DMS53 treated with DMSO at 0.1 percent for 48 hours (cell line): ENCODE data around the gene PHETA2.
"Not testable (repeated sequence)": the region's sequence is repeated elsewhere in the genome, so short reads cannot be mapped to it uniquely, and the experiment has no call there.

Experiments used
- DNase-seq: peaks from one replicate; lab custom pipeline; 2025; ENCODE audit not compliant: unreplicated experiment; lab: John Stamatoyannopoulos, UW

PHETA2 gene

GRCh38 chr22:42069801-42070516 lies 4.1 kb upstream of the PHETA2 start:
- no peak for DNase-seq

GRCh38 chr22:42070517-42071422 lies 3.3 kb upstream of the PHETA2 start, which contains the start of gene NAGA:
NAGA (minus strand) TSS chr22:42070812; CDS start chr22:42070297, 515 bp downstream.
- peak; percentile 81 for DNase-seq

DNA sequence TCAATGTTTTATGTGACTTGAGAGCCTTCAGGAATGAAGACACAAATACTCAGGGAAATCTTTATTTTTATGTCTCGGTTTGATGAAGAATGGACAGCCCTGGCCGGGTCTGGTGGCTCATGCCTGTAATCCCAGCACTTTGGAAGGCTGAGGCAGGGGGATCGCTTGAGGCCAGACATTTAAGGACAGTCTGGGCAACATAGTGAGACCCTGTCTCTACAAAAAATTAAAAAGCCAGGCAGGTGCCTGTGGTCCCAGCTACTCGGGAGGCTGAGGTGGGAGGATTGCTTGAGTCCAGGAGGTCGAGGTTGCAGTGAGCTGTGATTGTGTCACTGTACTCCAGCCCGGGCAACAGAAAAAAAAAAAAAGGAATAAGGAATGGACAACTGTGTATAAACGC lies 2.5 kb upstream of the PHETA2 start:
- DNase-seq = not testable (repeated sequence)

DNA sequence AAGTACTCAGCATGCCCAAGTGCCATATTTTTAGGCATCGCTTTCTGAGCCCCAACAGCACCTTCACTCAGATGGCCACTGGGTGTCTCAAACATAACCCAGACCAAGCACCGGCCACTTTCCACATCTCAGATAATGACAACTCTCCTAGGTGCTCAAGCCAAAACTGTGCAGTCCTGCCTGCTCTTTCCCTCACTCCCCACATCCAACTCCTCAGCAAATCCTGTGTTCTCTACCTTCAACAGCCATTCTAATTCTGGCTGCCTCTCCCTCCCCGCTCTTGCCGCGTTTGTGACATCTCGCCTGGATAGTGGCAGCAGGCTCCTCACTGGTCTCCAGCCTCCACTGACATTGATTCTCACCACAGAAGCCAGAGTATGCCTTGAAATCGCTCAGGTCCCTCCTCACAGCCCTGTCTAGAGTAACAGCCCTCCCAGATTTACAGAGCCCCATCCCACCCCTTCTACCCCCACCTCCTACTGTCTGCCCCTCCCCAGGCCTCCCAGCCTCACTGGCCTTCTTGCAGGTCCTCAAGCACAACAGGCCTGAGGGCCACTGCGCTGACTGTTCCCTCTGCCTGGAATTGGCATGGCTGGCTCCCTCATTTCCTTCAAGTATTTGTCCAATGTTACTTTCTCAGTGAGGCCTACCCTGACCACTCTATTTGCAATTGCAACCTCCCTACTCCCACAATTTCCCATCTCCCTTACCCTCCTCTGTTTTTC lies 1.3 kb upstream of the PHETA2 start:
- DNase-seq = no peak

GRCh38 chr22:42073621-42074041 lies 417 bp upstream of the PHETA2 start:
- DNase-seq = no peak

DNA sequence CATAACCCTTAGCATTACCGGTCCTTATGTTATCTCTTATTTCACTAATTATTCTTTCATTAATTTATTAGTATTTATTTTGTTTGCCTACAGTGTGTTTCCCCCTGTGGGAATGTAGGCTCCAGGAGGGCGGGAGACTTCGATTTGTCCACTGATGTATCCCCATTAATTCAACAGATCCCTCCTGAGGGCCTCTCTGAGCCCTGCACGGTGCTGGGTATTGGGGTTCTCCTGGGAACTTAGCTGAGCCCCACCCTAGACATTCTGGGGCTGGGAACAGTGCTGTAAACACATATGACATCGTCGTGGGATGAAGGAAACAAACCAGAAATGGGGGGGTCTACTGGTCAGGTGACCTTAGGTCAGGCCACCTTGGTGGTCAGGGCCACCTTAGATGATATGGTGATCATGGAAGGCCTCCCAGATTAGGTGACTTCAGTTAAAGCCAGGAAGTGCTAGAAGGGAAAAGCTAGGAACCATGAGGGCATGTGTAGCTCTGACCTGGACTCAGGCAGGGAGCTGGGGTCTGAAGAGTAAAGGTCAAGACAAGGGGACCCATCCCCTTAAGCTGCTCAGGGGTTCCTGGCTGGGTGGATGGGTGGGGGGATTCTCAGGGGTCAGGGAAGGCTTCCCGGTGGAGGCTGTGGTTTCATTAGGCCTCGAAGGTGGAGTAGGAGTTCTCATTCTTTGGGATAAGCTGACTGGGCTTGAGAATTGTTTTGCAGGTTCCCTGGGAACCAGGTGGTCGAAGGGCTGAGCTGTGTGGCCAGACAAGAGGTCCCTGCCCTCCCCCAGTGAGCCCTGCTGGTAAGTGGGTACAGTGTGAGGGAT lies 1.0 kb downstream of the PHETA2 start:
- DNase-seq = no peak

DNA sequence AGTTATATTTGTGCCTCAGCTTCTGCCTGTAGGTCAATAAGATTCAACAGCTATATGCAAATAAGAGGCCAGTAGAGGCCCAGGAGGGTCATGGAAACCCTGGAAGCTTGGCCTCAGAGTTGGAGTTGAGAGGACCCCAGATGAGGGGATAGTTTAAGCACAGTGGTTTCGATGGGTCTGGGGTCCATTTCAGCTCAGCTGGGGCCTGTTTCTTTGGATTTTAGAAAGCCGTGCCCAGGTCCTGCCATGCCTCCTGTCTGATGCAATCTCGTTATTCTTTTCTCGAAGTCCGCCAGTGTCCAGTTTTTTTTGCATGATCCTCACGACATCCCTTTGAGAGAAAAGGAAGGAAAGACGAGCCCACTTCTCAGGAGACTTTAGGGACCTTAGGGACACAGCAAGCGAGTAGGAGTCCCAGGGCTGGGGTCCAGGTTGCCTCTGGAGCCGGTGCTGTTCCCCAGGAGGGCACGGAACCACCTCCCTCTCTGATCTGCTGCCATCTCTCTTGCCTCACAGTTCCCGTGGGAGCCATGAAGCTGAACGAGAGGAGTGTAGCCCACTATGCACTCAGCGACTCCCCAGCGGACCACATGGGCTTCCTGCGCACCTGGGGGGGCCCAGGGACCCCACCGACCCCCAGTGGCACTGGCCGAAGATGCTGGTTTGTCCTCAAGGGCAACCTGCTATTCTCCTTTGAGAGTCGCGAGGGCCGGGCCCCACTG lies 2.9 kb downstream of the PHETA2 start:
- no peak for DNase-seq

DNA sequence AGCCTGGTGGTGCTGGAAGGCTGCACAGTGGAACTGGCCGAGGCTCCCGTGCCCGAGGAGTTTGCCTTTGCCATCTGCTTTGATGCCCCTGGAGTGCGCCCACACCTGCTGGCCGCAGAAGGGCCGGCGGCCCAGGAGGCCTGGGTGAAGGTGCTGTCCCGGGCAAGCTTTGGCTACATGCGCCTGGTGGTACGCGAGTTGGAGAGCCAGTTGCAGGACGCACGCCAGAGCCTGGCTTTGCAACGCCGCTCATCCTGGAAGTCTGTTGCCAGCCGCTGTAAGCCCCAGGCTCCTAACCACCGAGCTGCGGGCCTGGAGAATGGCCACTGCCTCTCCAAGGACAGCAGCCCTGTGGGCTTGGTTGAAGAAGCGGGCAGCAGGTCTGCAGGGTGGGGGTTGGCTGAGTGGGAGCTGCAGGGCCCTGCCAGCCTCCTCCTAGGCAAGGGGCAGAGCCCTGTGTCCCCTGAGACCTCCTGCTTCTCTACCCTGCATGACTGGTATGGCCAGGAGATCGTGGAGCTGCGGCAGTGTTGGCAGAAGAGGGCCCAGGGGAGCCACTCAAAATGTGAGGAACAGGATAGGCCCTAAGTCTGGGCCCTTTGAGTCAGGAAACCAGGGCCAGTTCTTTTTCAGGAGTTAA lies 3.6 kb downstream of the PHETA2 start:
- DNase-seq = no peak

DNA sequence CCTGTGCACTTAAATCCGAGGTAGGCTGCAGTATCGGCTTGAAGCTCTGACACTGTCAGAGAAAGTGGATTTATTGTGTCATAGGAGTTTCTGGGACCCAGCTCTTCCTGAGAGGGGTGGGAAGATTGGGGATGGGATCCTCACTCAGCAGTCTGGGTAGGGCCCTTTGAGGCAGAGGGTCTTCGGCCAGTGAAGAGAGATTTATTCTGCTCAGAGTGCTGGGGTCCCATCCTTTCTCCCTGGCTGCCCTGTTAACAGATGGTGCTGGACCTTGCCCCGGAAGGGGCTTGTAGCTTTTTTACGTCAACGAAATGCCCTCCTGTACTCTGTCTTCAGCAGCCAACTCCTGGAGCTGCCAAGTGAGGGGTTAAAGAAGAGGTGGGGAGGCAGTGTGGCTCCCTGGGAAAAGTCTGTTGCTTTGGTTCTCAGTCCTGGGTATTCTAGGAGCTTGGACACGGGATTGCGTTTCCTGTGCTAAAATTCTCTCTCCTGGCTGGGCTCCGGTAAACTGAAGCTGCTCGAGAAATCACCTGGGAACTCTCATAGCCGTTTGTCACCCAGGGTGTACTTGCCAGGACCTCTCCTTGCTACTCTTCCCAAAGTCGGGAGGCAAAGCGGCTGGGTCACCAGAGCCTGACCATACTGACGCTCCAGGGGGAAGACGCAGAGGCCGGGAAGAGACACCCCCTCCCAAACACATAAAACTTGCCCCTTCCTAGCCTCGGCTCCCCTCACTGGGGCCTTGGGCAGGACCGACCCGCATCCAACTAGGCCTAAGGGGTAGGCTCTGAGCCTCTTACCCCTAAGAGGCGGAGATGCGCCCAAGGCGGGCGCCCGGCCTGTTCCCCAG lies 4.6 kb downstream of the PHETA2 start:
- DNase-seq = no peak

GRCh38 chr22:42079319-42080251 lies 5.5 kb downstream of the PHETA2 start, which contains the start of gene SMDT1:
SMDT1 (plus strand) TSS chr22:42079700; CDS start chr22:42079769, 69 bp downstream.
- DNase-seq = peak; percentile 88

GRCh38 chr22:42080287-42080686 lies 6.2 kb downstream of the PHETA2 start:
- no peak for DNase-seq

- no peak for DNase-seq
These were observed 9.1 kb downstream of the PHETA2 start for GRCh38 chr22:42083119-42083518.

DNA sequence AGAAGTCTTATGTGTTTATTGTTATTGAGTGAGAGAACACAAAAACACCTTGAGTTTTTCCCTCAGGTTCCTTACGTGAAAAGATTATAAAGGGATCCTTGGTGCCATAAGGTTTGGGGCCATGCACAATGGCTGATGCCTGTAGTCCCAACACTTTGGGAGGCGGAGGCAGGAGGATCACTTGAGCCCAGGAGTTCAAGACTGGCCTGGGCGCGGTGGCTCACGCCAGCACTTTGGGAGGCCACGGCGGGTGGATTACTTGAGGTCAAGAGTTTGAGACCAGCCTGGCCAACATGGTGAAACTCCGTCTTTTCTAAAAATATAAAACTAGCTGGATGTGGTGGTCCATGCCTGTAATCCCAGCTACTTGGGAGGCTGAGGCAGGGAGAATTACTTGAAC lies 10.8 kb downstream of the PHETA2 start:
- no peak for DNase-seq

GRCh38 chr22:42086051-42086450 lies 12.0 kb downstream of the PHETA2 start:
- DNase-seq = no peak

- DNase-seq = peak; percentile 96
These were observed 16.8 kb downstream of the PHETA2 start, which contains the start of gene NDUFA6 for GRCh38 chr22:42090596-42091454. NDUFA6 (minus strand) TSS chr22:42090772; CDS start chr22:42090744, 28 bp downstream.

- DNase-seq = no peak
These were observed 17.4 kb downstream of the PHETA2 start for GRCh38 chr22:42091455-42091782.
